Spleen (tissue), 11 donors: ENCODE data around the gene RAD51B. TPM values are rescaled to one million over a fixed set of nuclear protein-coding genes. Genes with fewer than 3 reads are reported as not detected.

Experiments used
- DNase-seq: peaks from one replicate; pipeline ENCODE4 v3.0.0-alpha.2; 2020
- H3K27ac ChIP-seq, 8 donors: fragments of 200-600 bp; sonication (generic) in 7 of 8; 1 replicate in 4 of 8; 2 replicates in 4 of 8; pipeline versions ENCODE4 v1.5.0 to v1.8.0; 2016 to 2021; ENCODE audit warnings: inconsistent platforms in 4 of 8, mild to moderate bottlenecking in 4 of 8, moderate library complexity in 1 of 8
- H3K27me3 ChIP-seq, 7 donors: fragments of 200-600 bp; sonication (generic) in 6 of 7; replicated peaks in 1 of 7; 1 replicate in 4 of 7; 2 replicates in 3 of 7; pipeline versions ENCODE4 v1.5.0 to v1.8.0; 2016 to 2021; ENCODE audit warnings: inconsistent platforms in 3 of 7, mild to moderate bottlenecking in 1 of 7
- H3K36me3 ChIP-seq, 6 donors: fragments of 200-600 bp; sonication (generic) in 5 of 6; 1 replicate in 4 of 6; 2 replicates in 2 of 6; pipeline versions ENCODE4 v1.5.0 to v1.8.0; 2016 to 2021; ENCODE audit warnings: inconsistent platforms in 2 of 6
- H3K4me1 ChIP-seq, 6 donors: fragments of 200-600 bp; sonication (generic) in 5 of 6; 1 replicate in 3 of 6; 2 replicates in 3 of 6; pipeline versions ENCODE4 v1.5.0 to v1.8.0; 2016 to 2021; ENCODE audit warnings: inconsistent platforms in 3 of 6
- H3K4me3 ChIP-seq, 8 donors: fragments of 200-600 bp; sonication (generic) in 7 of 8; 1 replicate in 4 of 8; 2 replicates in 4 of 8; pipeline versions ENCODE4 v1.5.0 to v1.8.0; 2016 to 2021; ENCODE audit warnings: inconsistent platforms in 4 of 8, mild to moderate bottlenecking in 4 of 8, moderate library complexity in 2 of 8
- H3K9me3 ChIP-seq, 8 donors: fragments of 200-600 bp; sonication (generic) in 7 of 8; 1 replicate in 4 of 8; 2 replicates in 4 of 8; pipeline versions ENCODE4 v1.5.0 to v1.8.0; 2016 to 2021; ENCODE audit warnings: inconsistent platforms in 4 of 8
- POLR2A ChIP-seq, 3 donors: fragments of 450-650 bp; IDR thresholded peaks; one replicate each; pipeline ENCODE4 v1.5.1; 2017; ENCODE audit warnings: antibody characterized with exemption in 3 of 3, mild to moderate bottlenecking in 1 of 3
- POLR2AphosphoS5 ChIP-seq, 3 donors: sonication (generic); formaldehyde crosslinking; IDR thresholded peaks; one replicate each; pipeline ENCODE4 v1.5.1; 2017; ENCODE audit warnings: antibody characterized with exemption in 3 of 3
- WGBS, 5 donors: extraction: QIAGEN DNeasy Blood & Tissue Kit in 3 of 5; methylation state at CpG; one replicate each; pipeline versions ENCODE4 v1.1.5 to v1.1.7; 2013 to 2018; 5-methylcytosine and 5-hydroxymethylcytosine counted together
- intact Hi-C: fragments of 100-400 bp; cut with DNase I; formaldehyde crosslinking; loops from one replicate; pipeline ENCODE4 v1.15.0; 2023; ENCODE audit warnings: low total_unique reads
- polyA plus RNA-seq, 3 donors: library from polyadenylated mRNA; stranded (reverse); fragments of 200-250 nt; gene quantifications; one replicate each; pipeline ENCODE4 v1.2.1, GENCODE V29; 2013
- total RNA-seq, 7 donors: library from RNA; depleted of rRNA in 3 of 7; stranded (reverse); fragments of >200 nt in 3 of 7; fragmentation: NEBNext Ultra II Directional in 4 of 7; extraction: Animal tissue kit (Norgen Biotek cat#: 25700) in 4 of 7; gene quantifications; one replicate each; pipeline versions ENCODE4 v1.1.0 to v1.2.1, GENCODE V29; 2016 to 2021
- TF ChIP-seq, protein P1 (sequence below), 11 experiments: fragments of 200-600 bp in 7 of 11; fragments of 450-650 bp in 4 of 11; sonication (generic) in 4 of 11; IDR thresholded peaks in 8 of 11; conservative IDR thresholded peaks in 3 of 11; 1 replicate in 7 of 11; 2 replicates in 4 of 11; pipeline versions ENCODE4 v1.4.0 to v1.8.0; 2016 to 2021; ENCODE audit warnings: antibody characterized with exemption in 11 of 11, inconsistent platforms in 4 of 11, mild to moderate bottlenecking in 1 of 11
- donor health status: healthy with polysubstance abuse.
- donor health status: DM: no; HTN: no; CAD: no; lungs with moderate emphysema.
- donor health status: DM: no; HTN: no; CAD: no.
- donor health status: Bipolar disorder and iron deficiency.
- donor health status: healthy.
- donor health status: DM: no; HTN: no; CAD: no.
- donor health status: DM: yes; HTN: yes; CAD: no.

Gene RAD51B
- total and polyA plus RNA-seq, 10 donors = 4.2 to 43.7 (median 29.8) TPM

DNA sequence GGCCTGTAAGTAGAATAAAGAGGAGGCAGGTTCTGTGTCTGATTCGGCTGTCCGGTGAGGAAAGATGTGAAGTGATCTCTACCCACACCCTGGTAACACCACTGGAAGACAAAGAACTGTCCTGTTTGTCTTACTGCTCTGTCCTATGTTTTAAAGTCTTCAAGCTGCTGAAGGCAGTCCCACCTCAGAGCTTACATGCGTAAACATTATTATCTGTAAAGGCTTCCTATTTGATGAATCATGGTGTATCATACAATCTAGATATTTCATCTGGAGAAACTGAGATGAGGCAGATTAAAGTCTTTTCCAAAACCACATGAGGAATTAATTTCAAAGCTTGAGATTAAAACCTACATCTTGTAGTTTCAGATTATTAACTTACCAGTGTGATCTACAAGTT is 545.6 kb downstream of the RAD51B start:
- peaks cover 38 to 95% (median 67%) of the 10 kb centered on the region in 6 donors for H3K4me1 ChIP-seq

DNA sequence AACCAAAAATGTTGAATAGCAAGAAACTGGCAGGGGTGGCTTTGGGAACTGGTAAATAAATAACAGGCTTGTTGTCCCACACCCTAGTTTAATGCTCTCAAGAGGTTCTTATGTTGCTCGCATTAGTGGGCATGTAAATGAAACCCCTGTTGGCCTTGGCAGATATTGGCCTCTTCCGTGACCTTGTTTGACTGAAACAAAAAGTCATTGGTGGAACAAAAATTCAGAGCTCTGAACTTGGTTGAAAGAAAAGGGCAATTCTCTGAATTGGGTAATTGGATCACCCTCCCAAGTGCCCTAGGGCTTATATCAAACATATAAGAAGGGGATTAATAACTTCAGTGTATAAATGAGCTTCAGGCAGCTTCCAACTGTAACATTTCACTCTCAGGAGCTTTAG is 547.1 kb downstream of the RAD51B start:
- TF ChIP-seq POLR2AphosphoS5 (IDR thresholded peaks at IDR 0.05) (no peak), POLR2A (IDR thresholded peaks at IDR 0.05) (no peak)
- TF ChIP-seq, protein P1, sequence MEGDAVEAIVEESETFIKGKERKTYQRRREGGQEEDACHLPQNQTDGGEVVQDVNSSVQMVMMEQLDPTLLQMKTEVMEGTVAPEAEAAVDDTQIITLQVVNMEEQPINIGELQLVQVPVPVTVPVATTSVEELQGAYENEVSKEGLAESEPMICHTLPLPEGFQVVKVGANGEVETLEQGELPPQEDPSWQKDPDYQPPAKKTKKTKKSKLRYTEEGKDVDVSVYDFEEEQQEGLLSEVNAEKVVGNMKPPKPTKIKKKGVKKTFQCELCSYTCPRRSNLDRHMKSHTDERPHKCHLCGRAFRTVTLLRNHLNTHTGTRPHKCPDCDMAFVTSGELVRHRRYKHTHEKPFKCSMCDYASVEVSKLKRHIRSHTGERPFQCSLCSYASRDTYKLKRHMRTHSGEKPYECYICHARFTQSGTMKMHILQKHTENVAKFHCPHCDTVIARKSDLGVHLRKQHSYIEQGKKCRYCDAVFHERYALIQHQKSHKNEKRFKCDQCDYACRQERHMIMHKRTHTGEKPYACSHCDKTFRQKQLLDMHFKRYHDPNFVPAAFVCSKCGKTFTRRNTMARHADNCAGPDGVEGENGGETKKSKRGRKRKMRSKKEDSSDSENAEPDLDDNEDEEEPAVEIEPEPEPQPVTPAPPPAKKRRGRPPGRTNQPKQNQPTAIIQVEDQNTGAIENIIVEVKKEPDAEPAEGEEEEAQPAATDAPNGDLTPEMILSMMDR (IDR thresholded peaks at IDR 0.05 in 8 of 11, conservative IDR thresholded peaks at IDR 0.05 in 3 of 11) = no peak
- no peaks in the 10 kb centered on the region for H3K27me3 ChIP-seq
- intact Hi-C loops = loop anchor here (10.0 kb wide), 1 partner anchor 102 kb away; no protein-coding TSS in a partner anchor
- H3K4me3 ChIP-seq = no peak overlapping the region
- H3K9me3 ChIP-seq = no peaks in the 10 kb centered on the region
- 64 to 89% (median 69%) methylated on average over 2 of the region's 2 CpGs for WGBS, 5 donors
- H3K4me1 ChIP-seq = peaks cover 35 to 96% (median 63%) of the 10 kb centered on the region in 6 donors
- H3K27ac ChIP-seq = peak overlapping the region; percentile 15 to 87 (median 80)
- H3K36me3 ChIP-seq = no peaks in the 10 kb centered on the region
- DNase-seq = no peak

More for the DNA sequence above, 545.6 kb downstream of the RAD51B start:
- Histone ChIP-seq H3K4me3 (no peak overlapping the region), H3K27me3 (no peaks in the 10 kb centered on the region), H3K27ac (peak overlapping the region in 5 of 8 donors; percentile 10 to 87 (median 72)), H3K9me3 (no peaks in the 10 kb centered on the region), H3K36me3 (no peaks in the 10 kb centered on the region)
- no peak for DNase-seq
- TF ChIP-seq POLR2A (IDR thresholded peaks at IDR 0.05) (no peak), POLR2AphosphoS5 (IDR thresholded peaks at IDR 0.05) (no peak)
- TF ChIP-seq, protein P1 (IDR thresholded peaks at IDR 0.05 in 8 of 11, conservative IDR thresholded peaks at IDR 0.05 in 3 of 11) = no peak
- WGBS, 5 donors = 93 to 96% (median 94%) methylated on average over 3 of the region's 3 CpGs
- intact Hi-C loops = loop anchor here (10.0 kb wide), 1 partner anchor 100 kb away; no protein-coding TSS in a partner anchor

DNA sequence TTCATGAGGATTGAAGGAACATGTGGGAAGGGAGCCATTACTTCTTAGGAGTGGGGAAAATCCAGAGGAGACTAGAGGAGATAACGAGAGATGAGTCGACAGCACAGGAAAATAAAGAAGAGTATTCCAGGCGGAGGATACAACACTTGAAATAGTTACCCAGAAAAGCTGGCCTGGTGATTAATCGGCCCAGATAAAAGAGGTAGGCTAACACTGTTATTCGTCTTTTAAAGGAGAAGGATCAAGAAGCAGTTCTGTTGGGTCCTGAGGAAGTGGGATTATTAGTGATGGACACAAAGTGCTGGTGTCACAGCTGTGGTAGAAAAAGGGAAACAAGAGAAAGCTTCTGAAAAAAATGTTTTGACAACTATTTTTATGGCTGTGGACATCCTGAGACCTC is 548.0 kb downstream of the RAD51B start:
- no peaks in the 10 kb centered on the region for H3K9me3 ChIP-seq
- H3K4me1 ChIP-seq = peaks cover 35 to 96% (median 62%) of the 10 kb centered on the region in 6 donors
- H3K36me3 ChIP-seq = no peaks in the 10 kb centered on the region
- DNase-seq = no peak
- H3K27me3 ChIP-seq = no peaks in the 10 kb centered on the region
- H3K27ac ChIP-seq = peak overlapping the region; percentile 49 to 87 (median 80)
- intact Hi-C loops = loop anchor here (10.0 kb wide), 1 partner anchor 103 kb away; no protein-coding TSS in a partner anchor
- TF ChIP-seq, protein P1 (IDR thresholded peaks at IDR 0.05 in 8 of 11, conservative IDR thresholded peaks at IDR 0.05 in 3 of 11) = no peak
- no peak for TF ChIP-seq POLR2AphosphoS5 (IDR thresholded peaks at IDR 0.05)
- TF ChIP-seq POLR2A (IDR thresholded peaks at IDR 0.05) = no peak
- no peak overlapping the region for H3K4me3 ChIP-seq
- WGBS, 5 donors = 32 to 56% (median 46%) methylated on average over 5 of the region's 5 CpGs

DNA sequence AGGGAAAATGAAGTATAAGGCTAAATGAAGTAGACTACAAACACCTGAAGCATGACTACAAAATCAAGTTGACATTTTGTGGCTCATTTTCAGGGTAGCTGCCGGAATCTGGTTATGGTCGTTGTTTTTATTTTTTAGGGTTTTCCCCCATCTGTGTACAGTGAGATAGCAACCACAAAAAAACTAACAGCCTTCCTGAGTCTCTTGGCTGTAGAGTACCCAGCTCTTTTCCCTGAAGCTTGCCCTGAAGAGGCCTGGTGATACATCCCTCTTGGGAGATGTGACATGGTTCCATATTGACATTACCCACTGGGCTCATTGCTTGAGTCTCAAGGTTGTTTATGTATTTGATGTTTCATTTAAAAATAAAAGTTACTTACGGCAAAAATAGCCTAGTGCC is 549.3 kb downstream of the RAD51B start:
- Histone ChIP-seq H3K4me3 (peak overlapping the region in 1 of 8 donors; percentile 30), H3K9me3 (no peaks in the 10 kb centered on the region), H3K27ac (peak overlapping the region; percentile 49 to 87 (median 80)), H3K27me3 (no peaks in the 10 kb centered on the region), H3K4me1 (peaks cover 35 to 95% (median 53%) of the 10 kb centered on the region in 6 donors), H3K36me3 (no peaks in the 10 kb centered on the region)
- 42 to 54% (median 46%) methylated on average over 3 of the region's 3 CpGs for WGBS, 5 donors
- intact Hi-C loops = loop anchor here (10.0 kb wide), 1 partner anchor 104 kb away; no protein-coding TSS in a partner anchor
- TF ChIP-seq POLR2AphosphoS5 (IDR thresholded peaks at IDR 0.05) (no peak), POLR2A (IDR thresholded peaks at IDR 0.05) (no peak)
- TF ChIP-seq, protein P1 (IDR thresholded peaks at IDR 0.05 in 8 of 11, conservative IDR thresholded peaks at IDR 0.05 in 3 of 11) = no peak
- no peak for DNase-seq
